B cell (primary cell): ENCODE data around the gene HOMEZ. TPM values are rescaled to one million over a fixed set of nuclear protein-coding genes. Genes with fewer than 3 reads are reported as not detected.

Source experiments
- ATAC-seq: fragments of 200-7000 bp; cut with Tn5 transposase; one replicate; pipeline ENCODE4 v1.10.0; 2021; ENCODE audit warnings: low read depth, mild to moderate bottlenecking, moderate number of reproducible peaks, moderate library complexity
- CTCF ChIA-PET: fragments of 350-600 bp; sonication (Branson Sonifier 250); formaldehyde crosslinking; loops from one replicate; lab custom pipeline; 2021; ENCODE audit warnings: antibody characterized with exemption, inconsistent platforms; lab: Charles Lee
- POLR2A ChIA-PET: fragments of 350-600 bp; sonication (Branson Sonifier 250); formaldehyde crosslinking; loops from one replicate; lab custom pipeline; 2021; ENCODE audit warnings: antibody characterized with exemption; lab: Charles Lee
- DNase-seq: peaks from one replicate; pipeline ENCODE4 v3.0.0; 2013
- H2AFZ ChIP-seq: 2 replicates; pipeline ENCODE4 v1.6.1; 2012; ENCODE audit warnings: mild to moderate bottlenecking, low read depth, low read length; ENCODE audit not compliant: insufficient read depth, poor library complexity, severe bottlenecking
- H3K27ac ChIP-seq, 2 donors: 1 replicate in 1 of 2; 2 replicates in 1 of 2; pipeline ENCODE4 v1.5.1; 2012 to 2013; ENCODE audit warnings: low read length in 2 of 2, mild to moderate bottlenecking in 2 of 2, moderate library complexity in 1 of 2
- H3K27me3 ChIP-seq, 4 experiments: fragments of 200-600 bp in 1 of 4; sonication (generic) in 1 of 4; replicated peaks in 1 of 4; 1 replicate in 2 of 4; 2 replicates in 2 of 4; pipeline versions ENCODE4 v1.6.1 to v1.7.0; 2013 to 2016; ENCODE audit warnings: low read length in 3 of 4, mild to moderate bottlenecking in 2 of 4, mixed read lengths in 1 of 4, moderate library complexity in 1 of 4; ENCODE audit not compliant: insufficient read depth in 4 of 4, control insufficient read depth in 3 of 4; ENCODE audit errors: control extremely low read depth in 1 of 4
- H3K36me3 ChIP-seq, 2 experiments: replicated peaks in 1 of 2; 1 replicate in 1 of 2; 2 replicates in 1 of 2; pipeline versions ENCODE4 v1.6.1 to v1.7.1; 2013; ENCODE audit warnings: low read length in 1 of 2; ENCODE audit not compliant: insufficient read depth in 2 of 2, control insufficient read depth in 1 of 2; ENCODE audit errors: control extremely low read depth in 1 of 2, extremely low read depth in 1 of 2
- H3K4me1 ChIP-seq, 2 donors: fragments of 200-600 bp in 1 of 2; sonication (generic) in 1 of 2; 1 replicate in 1 of 2; 2 replicates in 1 of 2; pipeline versions ENCODE4 v1.5.1 to v1.6.1; 2013 to 2017; ENCODE audit warnings: low read length in 2 of 2; ENCODE audit not compliant: control insufficient read depth in 2 of 2, insufficient read depth in 2 of 2
- H3K4me2 ChIP-seq: replicated peaks from 2 replicates; pipeline ENCODE3; 2012; ENCODE audit warnings: mild to moderate bottlenecking, low read depth, low read length; ENCODE audit not compliant: poor library complexity, severe bottlenecking
- H3K4me3 ChIP-seq, 5 experiments: fragments of 200-600 bp in 1 of 5; sonication (generic) in 1 of 5; 1 replicate in 3 of 5; 2 replicates in 2 of 5; pipeline versions ENCODE4 v1.5.1 to v1.7.0; 2011 to 2016; ENCODE audit warnings: low read length in 4 of 5, mild to moderate bottlenecking in 4 of 5, low read depth in 2 of 5, control low read depth in 1 of 5, moderate library complexity in 1 of 5; ENCODE audit not compliant: insufficient read depth in 1 of 5; ENCODE audit errors: control extremely low read depth in 1 of 5, extremely low read depth in 1 of 5
- H3K79me2 ChIP-seq: fragments of 200-600 bp; sonication (generic); one replicate; pipeline ENCODE4 v1.6.0; 2016; ENCODE audit warnings: low read length; ENCODE audit not compliant: control insufficient read depth, insufficient read depth
- H3K9ac ChIP-seq: fragments of 200-600 bp; sonication (generic); 2 replicates; pipeline ENCODE4 v1.6.1; 2017; ENCODE audit warnings: mild to moderate bottlenecking, low read length, moderate library complexity
- H3K9me3 ChIP-seq, 3 donors: one replicate each; pipeline versions ENCODE4 v1.6.1 to v1.7.1; 2013; ENCODE audit warnings: low read length in 2 of 3; ENCODE audit not compliant: control insufficient read depth in 2 of 3, insufficient read depth in 1 of 3; ENCODE audit errors: control extremely low read depth in 1 of 3
- H4K20me1 ChIP-seq: 2 replicates; pipeline ENCODE4 v1.6.0; 2012; ENCODE audit warnings: mild to moderate bottlenecking, low read length; ENCODE audit not compliant: insufficient read depth, control insufficient read depth, poor library complexity, severe bottlenecking
- H3K27ac Mint-ChIP-seq: one replicate; pipeline ENCODE4 v1.8.0; 2021; ENCODE audit warnings: mixed read lengths
- H3K27me3 Mint-ChIP-seq: one replicate; pipeline ENCODE4 v1.8.0; 2021; ENCODE audit warnings: mixed read lengths
- H3K4me1 Mint-ChIP-seq: one replicate; pipeline ENCODE4 v1.8.0; 2021; ENCODE audit warnings: mixed read lengths
- H3K4me3 Mint-ChIP-seq: one replicate; pipeline ENCODE4 v1.8.0; 2021; ENCODE audit warnings: mixed read lengths
- H3K9me3 Mint-ChIP-seq: one replicate; pipeline ENCODE4 v1.8.0; 2022; ENCODE audit warnings: mixed read lengths; ENCODE audit not compliant: insufficient read depth
- CTCF ChIP-seq: fragments of 200-600 bp; IDR thresholded peaks from one replicate; pipeline ENCODE4 v1.8.0; 2022; ENCODE audit warnings: antibody characterized with exemption, mild to moderate bottlenecking
- EZH2 ChIP-seq: IDR thresholded peaks from 2 replicates; pipeline ENCODE4 v1.6.1; 2012; ENCODE audit warnings: borderline replicate concordance, low read depth, mild to moderate bottlenecking, moderate library complexity, low read length; ENCODE audit not compliant: insufficient read depth, poor library complexity, severe bottlenecking
- WGBS: methylation state at CpG from one replicate; pipeline ENCODE4 v1.1.5; 2013; ENCODE audit warnings: missing lambda C conversion rate; ENCODE audit not compliant: insufficient coverage; 5-methylcytosine and 5-hydroxymethylcytosine counted together
- intact Hi-C: fragments of 100-400 bp; cut with micrococcal nuclease; formaldehyde crosslinking; loops from one replicate; pipeline ENCODE4 v1.10.0; 2022
- polyA plus RNA-seq: library from polyadenylated mRNA; depleted of rRNA; stranded (reverse); fragments of >200 nt; gene quantifications from 2 replicates; pipeline ENCODE4 v1.2.3, GENCODE V29; 2012
- total RNA-seq, 2 donors: library from RNA; stranded (reverse); fragments of 120-200 nt in 1 of 2; gene quantifications; 1 replicate in 1 of 2; 2 replicates in 1 of 2; pipeline versions ENCODE4 v1.2.3 to v1.2.4, GENCODE V29; 2013 to 2022

Gene HOMEZ
- total and polyA plus RNA-seq, 2 donors (not counting 1 experiment from before 2014, with no cell fraction given), result 4.2 to 15.5 TPM

GRCh38 chr14:23277189-23277588, 8.7 kb downstream of the HOMEZ start:
- H3K27ac Mint-ChIP-seq, result no peak overlapping the region
- ATAC-seq, result no peak
- Histone ChIP-seq H3K36me3 (peaks cover 0 to 9% of the 10 kb centered on the region in 2 experiments), H4K20me1 (peaks cover 4% of the 10 kb centered on the region), H3K9me3 (no peaks in the 10 kb centered on the region), H3K4me3 (no peak overlapping the region), H3K79me2 (peaks cover 13% of the 10 kb centered on the region), H3K27ac (no peak overlapping the region), H3K4me1 (no peaks in the 10 kb centered on the region), H3K9ac (no peak overlapping the region), H3K27me3 (no peaks in the 10 kb centered on the region), H3K4me2 (no peak overlapping the region), H2AFZ (no peak overlapping the region)
- peaks cover 2% of the 10 kb centered on the region for H3K4me1 Mint-ChIP-seq
- intact Hi-C loops, result no loop called here
- H3K4me3 Mint-ChIP-seq, result no peak overlapping the region
- WGBS, result 94% methylated on average over 3 of the region's 3 CpGs
- TF ChIP-seq CTCF (no peak), EZH2 (no peak)
- POLR2A ChIA-PET, result no interaction called here
- no peak for DNase-seq
- no peaks in the 10 kb centered on the region for H3K9me3 Mint-ChIP-seq
- CTCF ChIA-PET, result interaction anchor here (1.0 to 3.3 kb wide), 4 partner anchors 16 to 103 kb away, joined by 3 to 10 read pairs (median 6); no protein-coding TSS in a partner anchor
- no peaks in the 10 kb centered on the region for H3K27me3 Mint-ChIP-seq

- Mint-ChIP-seq H3K27me3 (no peaks in the 10 kb centered on the region), H3K4me3 (no peak overlapping the region), H3K4me1 (peaks cover 2% of the 10 kb centered on the region), H3K9me3 (no peaks in the 10 kb centered on the region), H3K27ac (no peak overlapping the region)
- H3K9me3 ChIP-seq, result no peaks in the 10 kb centered on the region
- no peak for ATAC-seq
- H4K20me1 ChIP-seq, result peaks cover 4% of the 10 kb centered on the region
- H3K27ac ChIP-seq, result no peak overlapping the region
- no peak overlapping the region for H3K4me2 ChIP-seq
- TF ChIP-seq CTCF, result no peak
- TF ChIP-seq EZH2, result no peak
- H3K27me3 ChIP-seq, result no peaks in the 10 kb centered on the region
- no peak for DNase-seq
- no peak overlapping the region for H3K9ac ChIP-seq
- H3K79me2 ChIP-seq, result peaks cover 7% of the 10 kb centered on the region
- intact Hi-C loops, result no loop called here
- ChIA-PET POLR2A (no interaction called here), CTCF (interaction anchor here (0.5 to 1.5 kb wide), 2 partner anchors 10 to 20 kb away, joined by 3 read pairs; no protein-coding TSS in a partner anchor)
- H2AFZ ChIP-seq, result no peak overlapping the region
- H3K4me3 ChIP-seq, result no peak overlapping the region
- 83% methylated on average over 2 of the region's 2 CpGs for WGBS
- peaks cover 0 to 9% of the 10 kb centered on the region in 2 experiments for H3K36me3 ChIP-seq
- no peaks in the 10 kb centered on the region for H3K4me1 ChIP-seq
These were observed 10.5 kb downstream of the HOMEZ start for GRCh38 chr14:23275412-23275811.
